Stimulated activated naive B cell treated with anti-CD40 and anti-IgM and Interleukin-4, amounts not matched to agents 10 μg/mL and 1 μg/mL and 100 μg/mL, for 72 hours (primary cell): ENCODE data around the gene PPP2CA.
A peak's percentile ranks its signal among the peaks of the same experiment; 100 is the strongest.

ENCODE experiments used
- ATAC-seq, 2 donors: fragments of 150-1000 bp; cut with Tn5 transposase; replicated peaks; 2 replicates each; pipeline ENCODE4 v1.10.0; 2021; ENCODE audit warnings: moderate library complexity in 1 of 2
- DNase-seq: peaks from one replicate; pipeline ENCODE4 v3.0.0; 2021
- H3K27ac Mint-ChIP-seq: one replicate; pipeline ENCODE4 v1.8.0; 2022; ENCODE audit warnings: mild to moderate bottlenecking, mixed read lengths
- H3K27me3 Mint-ChIP-seq, 2 donors: one replicate each; pipeline ENCODE4 v1.8.0; 2022; ENCODE audit warnings: mixed read lengths in 2 of 2
- H3K36me3 Mint-ChIP-seq, 2 donors: one replicate each; pipeline ENCODE4 v1.8.0; 2022; ENCODE audit warnings: mixed read lengths in 2 of 2, mild to moderate bottlenecking in 1 of 2
- H3K4me1 Mint-ChIP-seq, 2 donors: one replicate each; pipeline ENCODE4 v1.8.0; 2022; ENCODE audit warnings: mixed read lengths in 2 of 2, mild to moderate bottlenecking in 1 of 2
- H3K4me3 Mint-ChIP-seq, 2 donors: one replicate each; pipeline ENCODE4 v1.8.0; 2022; ENCODE audit warnings: mild to moderate bottlenecking in 2 of 2, mixed read lengths in 2 of 2, moderate library complexity in 1 of 2
- H3K9me3 Mint-ChIP-seq, 2 donors: one replicate each; pipeline ENCODE4 v1.8.0; 2022; ENCODE audit warnings: mixed read lengths in 2 of 2, mild to moderate bottlenecking in 1 of 2

Gene PPP2CA

DNA sequence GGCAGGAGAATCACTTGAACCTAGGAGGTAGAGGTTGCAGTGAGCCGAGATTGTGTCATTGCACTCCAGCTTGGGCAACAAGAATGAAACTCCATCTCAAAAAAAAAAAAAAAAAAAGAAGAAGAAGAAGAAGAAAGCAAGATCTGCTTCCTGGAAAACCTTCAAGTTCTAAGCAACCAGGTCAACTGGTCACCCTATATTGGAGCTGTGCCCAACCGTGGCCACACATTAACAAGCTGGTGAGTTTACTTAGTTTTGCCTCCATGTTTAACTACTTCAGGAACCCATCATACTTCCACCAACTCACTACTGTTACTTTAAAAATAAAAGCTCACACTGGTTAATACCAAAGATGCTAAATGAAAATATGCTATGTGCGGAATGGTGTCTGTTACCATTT is 36.8 kb downstream of the PPP2CA start:
- Mint-ChIP-seq H3K27ac (peak overlapping the region; percentile 9), H3K27me3 (no peaks in the 10 kb centered on the region), H3K4me1 (peaks cover 0 to 3% of the 10 kb centered on the region in 2 donors), H3K4me3 (no peak overlapping the region), H3K9me3 (no peaks in the 10 kb centered on the region), H3K36me3 (peaks cover 12 to 27% of the 10 kb centered on the region in 2 donors)
- DNase-seq (no peak), ATAC-seq (no peak)

DNA sequence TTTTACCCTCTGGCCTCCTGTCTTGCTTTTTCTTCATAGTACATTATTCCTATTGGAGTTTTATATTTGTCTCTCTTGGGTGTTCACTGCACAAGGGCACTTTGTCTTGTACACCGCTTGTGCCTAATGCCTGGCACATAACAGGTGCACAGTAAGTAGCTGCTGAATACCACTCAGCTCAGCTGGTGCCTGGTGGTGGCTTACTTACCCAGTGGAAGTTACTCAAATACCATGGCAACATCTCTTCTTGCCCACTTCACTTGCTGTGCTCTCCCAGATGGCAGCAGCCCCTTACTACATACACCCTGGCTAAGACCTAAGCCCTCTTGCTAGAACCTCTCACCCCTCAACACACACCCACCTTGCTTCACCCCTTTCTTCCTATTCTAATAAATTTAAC is 37.8 kb downstream of the PPP2CA start:
- Mint-ChIP-seq H3K4me3 (no peak overlapping the region), H3K36me3 (peaks cover 7 to 22% of the 10 kb centered on the region in 2 donors), H3K4me1 (peaks cover 0 to 3% of the 10 kb centered on the region in 2 donors), H3K27ac (peak overlapping the region; percentile 16), H3K9me3 (no peaks in the 10 kb centered on the region), H3K27me3 (no peaks in the 10 kb centered on the region)
- ATAC-seq (no peak), DNase-seq (no peak)

DNA sequence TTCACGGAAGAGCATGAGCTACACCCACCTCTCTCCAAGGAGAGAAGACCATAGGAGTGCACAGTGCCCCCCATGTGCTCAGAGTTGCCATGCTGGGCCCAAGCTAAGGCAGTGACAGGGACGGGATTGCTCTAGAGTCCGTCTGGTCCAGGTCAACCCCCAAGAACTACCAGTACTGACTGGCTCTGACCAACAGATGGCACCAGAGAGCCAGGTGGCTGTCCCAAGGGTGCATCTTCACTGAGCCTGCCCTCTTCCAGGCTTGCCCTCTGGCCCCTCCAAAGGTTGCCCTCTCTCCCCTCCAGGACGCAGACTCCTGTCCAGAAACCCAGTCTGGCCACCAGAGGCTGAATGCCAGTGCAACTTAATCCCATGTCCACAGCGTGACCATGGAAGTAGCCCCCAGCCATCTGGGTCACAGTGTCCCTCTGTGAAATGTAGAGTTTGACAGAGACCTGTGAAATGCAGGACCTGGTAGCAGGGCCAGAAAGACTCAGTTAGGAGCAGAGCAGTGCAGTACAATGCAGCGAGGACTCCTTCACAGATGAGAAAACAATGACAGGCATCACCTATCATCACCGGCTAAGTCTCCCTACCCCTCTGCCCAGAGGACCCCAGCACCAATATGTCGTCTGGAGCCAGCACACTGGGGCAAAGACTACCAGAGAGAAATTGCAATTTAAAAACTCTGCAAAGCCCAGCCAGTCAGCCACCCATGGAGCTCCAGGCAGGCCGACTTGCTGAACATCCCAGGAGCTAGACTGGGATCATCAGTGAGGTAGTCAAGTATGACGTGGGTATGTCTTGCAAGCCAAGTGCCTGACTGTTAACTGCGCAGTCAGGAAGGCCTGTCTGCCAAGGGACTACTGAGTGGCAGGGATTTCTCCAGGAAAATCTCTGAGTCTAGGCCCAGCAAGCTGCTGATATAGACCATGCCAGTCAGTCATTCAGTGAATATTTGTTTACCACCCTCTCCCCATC is 41.4 kb downstream of the PPP2CA start:
- Mint-ChIP-seq H3K27ac (no peak overlapping the region), H3K9me3 (no peaks in the 10 kb centered on the region), H3K36me3 (peaks cover 4 to 11% of the 10 kb centered on the region in 2 donors), H3K4me3 (no peak overlapping the region), H3K27me3 (no peaks in the 10 kb centered on the region), H3K4me1 (peaks cover 0 to 3% of the 10 kb centered on the region in 2 donors)
- ATAC-seq (peak; percentile 97 to 98), DNase-seq (peak; percentile 63)

DNA sequence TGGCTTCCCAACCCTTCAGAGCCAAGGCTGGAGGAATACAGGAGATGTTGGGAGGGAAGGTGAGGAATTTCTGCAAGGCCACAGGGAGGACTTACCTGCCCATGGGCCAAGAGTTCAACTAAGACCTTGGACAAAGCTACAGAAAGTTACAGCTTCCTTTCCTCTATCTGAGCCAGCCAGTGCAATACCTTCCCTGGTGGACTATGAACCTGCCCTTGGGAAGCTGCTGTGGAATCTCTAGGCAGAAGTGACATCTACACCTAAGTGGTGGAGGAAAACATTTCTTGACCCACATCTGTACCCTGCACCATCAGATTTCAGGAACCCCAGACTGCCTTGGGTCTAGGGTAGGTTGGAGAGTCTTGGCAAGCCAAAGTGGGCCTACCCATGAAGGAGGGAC is 42.4 kb downstream of the PPP2CA start:
- H3K27me3 Mint-ChIP-seq, result no peaks in the 10 kb centered on the region
- H3K36me3 Mint-ChIP-seq, result peaks cover 4 to 11% of the 10 kb centered on the region in 2 donors
- DNase-seq (no peak), ATAC-seq (no peak)
- no peaks in the 10 kb centered on the region for H3K9me3 Mint-ChIP-seq
- H3K4me1 Mint-ChIP-seq, result peaks cover 0 to 3% of the 10 kb centered on the region in 2 donors
- H3K27ac Mint-ChIP-seq, result no peak overlapping the region
- no peak overlapping the region for H3K4me3 Mint-ChIP-seq

DNA sequence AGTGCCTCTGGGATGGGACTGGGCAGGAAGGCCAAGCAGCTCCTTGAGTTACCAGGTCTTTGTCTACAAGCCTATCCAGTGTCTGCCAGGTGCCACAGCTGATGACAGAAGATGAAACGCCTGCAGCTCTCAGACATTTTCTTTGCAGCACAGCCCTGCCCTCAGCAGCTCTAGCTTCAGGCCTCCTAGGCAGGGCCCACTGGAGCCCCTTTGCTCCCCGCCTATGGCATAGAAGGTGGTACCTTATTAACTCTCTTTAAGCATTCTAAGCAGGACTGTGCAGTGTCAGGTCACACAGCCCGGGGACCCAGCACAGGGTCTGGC is 47.8 kb downstream of the PPP2CA start:
- H3K27me3 Mint-ChIP-seq, result no peaks in the 10 kb centered on the region
- peaks cover 0 to 10% of the 10 kb centered on the region in 2 donors for H3K36me3 Mint-ChIP-seq
- no peak for ATAC-seq
- H3K27ac Mint-ChIP-seq, result peak overlapping the region; percentile 99
- DNase-seq, result no peak
- peaks cover 7 to 23% of the 10 kb centered on the region in 2 donors for H3K4me1 Mint-ChIP-seq
- no peaks in the 10 kb centered on the region for H3K9me3 Mint-ChIP-seq
- peak overlapping the region; percentile 94 to 97 for H3K4me3 Mint-ChIP-seq

DNA sequence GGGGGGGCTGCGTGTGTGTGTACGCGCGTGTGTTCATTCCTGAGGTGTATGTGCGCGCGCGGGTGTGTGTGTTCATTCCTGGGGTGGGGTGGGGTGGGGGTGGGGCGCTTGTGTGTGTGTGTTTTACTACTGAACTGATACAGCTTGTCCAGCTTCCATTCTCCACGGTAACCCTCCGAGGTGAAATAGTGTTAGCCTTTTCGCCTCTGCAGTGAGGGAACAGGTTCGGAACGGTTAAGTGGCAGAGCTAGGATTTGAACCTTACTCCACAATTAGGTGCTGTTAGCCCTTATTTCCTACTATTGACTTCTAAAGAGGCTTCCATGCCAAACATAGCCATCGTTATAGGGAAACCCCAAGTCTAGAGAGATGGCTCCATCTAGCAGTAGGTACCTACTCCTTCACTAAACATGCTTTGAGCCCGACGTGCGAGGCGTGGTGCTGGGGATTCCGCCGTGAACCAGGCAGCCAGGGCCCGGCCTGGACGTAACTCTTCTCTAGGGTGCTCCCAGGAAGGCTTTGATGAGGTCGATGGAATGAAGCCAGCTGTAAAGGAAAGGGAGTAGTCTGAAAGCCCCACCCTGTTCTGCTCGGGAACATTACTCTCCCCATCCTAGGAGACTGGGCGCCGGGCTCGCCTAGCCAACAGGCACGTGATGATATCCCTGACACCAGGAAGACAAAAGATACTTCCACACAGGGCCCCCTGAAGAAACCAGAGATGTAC is 48.3 kb downstream of the PPP2CA start:
- Mint-ChIP-seq H3K4me3 (peak overlapping the region; percentile 94 to 97), H3K9me3 (no peaks in the 10 kb centered on the region), H3K27ac (peak overlapping the region; percentile 99), H3K27me3 (no peaks in the 10 kb centered on the region), H3K36me3 (peaks cover 2 to 12% of the 10 kb centered on the region in 2 donors), H3K4me1 (peaks cover 7 to 24% of the 10 kb centered on the region in 2 donors)
- ATAC-seq (peak; percentile 35 to 40), DNase-seq (no peak)

DNA sequence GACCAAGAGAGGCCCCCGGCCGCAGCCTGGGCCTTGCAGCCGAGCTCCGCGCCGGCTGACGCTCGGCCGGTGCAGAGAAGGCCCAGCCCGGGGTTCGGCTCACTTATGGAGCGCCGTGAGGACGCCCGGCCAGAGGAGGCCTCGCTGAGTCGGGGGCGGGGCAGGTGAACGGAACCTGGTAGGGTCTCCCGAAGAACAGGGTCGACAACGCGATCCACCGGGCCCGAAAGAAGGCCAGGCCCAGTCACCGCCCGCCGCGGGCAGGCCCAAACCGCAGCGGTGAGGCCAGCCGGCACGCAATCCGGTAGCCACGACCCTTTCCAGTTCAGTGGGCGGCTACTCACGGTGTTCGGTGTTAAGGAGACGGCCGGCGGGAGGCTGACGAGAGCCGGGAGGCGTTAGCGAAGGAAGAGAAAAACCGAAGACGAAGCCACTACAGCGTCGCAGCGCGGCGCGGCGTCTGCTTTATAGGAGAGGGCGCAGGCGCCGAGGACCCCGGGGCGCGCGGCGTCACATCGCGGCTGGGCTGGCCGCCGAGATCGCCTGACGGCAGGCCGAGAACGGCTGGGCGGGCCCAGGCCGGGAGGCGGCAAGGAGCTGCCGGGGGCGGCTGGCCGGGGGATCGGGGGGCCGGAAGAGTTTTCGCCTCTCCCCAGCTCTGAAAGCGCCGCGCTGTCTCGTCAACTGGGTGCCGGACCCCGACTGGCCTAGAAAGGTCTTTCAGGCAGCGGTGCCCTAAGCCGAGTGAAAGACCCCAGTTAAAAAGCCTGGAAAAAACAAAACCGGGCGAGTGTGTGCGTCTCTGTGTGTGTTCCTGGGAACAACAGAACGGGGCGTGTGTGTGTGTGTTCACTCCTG is 49.1 kb downstream of the PPP2CA start, which contains the start of gene SKP1:
Gene SKP1 (minus strand): TSS at position 440 of the 858 bp plus-strand sequence. CDS start 2,928 bp downstream, outside the sequence.
- H3K27ac Mint-ChIP-seq, result peak within 1 kb of the TSS; percentile 99
- H3K36me3 Mint-ChIP-seq, result peaks cover 7 to 17% of the 10 kb centered on the region in 2 donors
- DNase-seq (peak; percentile 85), ATAC-seq (peak; percentile 89 to 91)
- H3K9me3 Mint-ChIP-seq, result no peaks in the 10 kb centered on the region
- H3K4me1 Mint-ChIP-seq, result peaks cover 7 to 31% of the 10 kb centered on the region in 2 donors
- peak within 1 kb of the TSS; percentile 94 to 97 for H3K4me3 Mint-ChIP-seq
- H3K27me3 Mint-ChIP-seq, result no peaks in the 10 kb centered on the region

DNA sequence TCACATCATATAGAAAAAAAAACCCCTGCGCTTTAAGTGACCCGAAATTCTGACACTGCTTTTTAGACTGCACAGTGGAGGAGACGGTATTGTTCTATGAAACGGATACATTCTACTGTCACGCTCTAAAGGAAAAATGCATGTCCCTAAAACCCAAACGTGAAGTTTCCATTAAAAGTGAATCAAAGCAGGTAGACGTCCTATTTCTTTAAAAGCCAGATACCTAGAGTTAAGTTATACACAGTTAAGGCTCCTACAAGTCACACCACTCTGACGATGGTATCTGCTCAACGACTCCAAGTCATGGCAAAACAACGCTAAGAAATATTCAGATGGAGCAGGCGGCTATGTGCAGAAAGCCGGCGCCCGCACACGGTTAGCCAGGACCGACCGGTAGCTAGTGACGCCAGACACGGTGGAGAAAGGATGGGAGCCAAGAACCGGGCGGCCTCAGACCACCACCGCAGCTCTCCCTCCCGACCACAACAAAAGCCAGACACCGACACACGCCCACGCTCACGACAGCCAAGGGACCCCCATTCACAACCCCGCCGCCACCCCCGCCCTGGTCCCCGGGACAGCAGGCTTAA is 49.9 kb downstream of the PPP2CA start:
- Mint-ChIP-seq H3K4me3 (peak overlapping the region; percentile 94 to 97), H3K9me3 (no peaks in the 10 kb centered on the region), H3K27me3 (no peaks in the 10 kb centered on the region), H3K27ac (peak overlapping the region; percentile 99), H3K36me3 (peaks cover 13 to 24% of the 10 kb centered on the region in 2 donors), H3K4me1 (peaks cover 12 to 38% of the 10 kb centered on the region in 2 donors)
- peak; percentile 34 to 35 for ATAC-seq
- DNase-seq, result no peak

DNA sequence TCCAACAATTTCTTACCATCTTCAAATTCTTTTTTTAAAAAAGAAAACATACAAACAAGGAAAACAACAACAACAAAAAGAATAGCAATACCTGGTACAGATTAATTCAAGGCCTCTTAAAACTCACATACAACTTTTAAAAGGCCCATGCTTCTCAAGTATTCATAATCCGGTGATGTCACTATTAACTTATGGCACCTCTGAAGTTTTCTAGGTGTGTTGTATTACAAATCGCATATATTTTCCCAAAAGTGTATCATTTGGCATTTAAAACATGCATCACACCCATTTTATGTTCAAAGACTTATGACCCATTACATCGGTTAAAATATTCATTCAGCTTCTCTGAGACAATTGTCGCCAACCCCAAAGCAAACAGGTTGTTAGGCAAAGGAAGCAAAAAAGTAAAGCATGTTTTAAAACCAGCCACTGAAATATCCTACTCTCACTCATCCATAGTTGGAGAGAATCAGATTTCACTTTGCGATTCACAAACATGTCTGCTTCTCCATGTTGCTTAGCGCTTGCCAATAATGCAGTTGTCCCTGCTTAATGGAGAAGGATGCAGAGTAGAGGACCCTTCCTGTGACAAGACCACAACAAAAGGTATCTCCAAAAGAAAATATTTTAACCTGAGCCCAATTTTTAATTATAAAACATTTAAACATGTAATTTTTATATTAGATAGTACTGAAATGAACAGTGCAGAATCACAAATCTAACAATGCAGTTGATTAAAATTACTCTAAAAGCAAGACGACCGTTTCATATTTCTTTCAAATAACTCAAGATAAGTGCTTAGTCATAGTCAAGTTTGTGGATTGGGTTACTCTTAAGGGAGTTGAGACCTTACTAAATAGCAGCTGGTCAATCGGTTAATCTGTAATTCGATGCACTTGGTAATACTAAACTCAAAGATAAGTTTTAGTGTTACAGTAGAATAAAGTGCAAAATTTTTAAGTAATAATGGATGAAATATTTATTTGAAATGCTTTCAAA is 50.7 kb downstream of the PPP2CA start:
- DNase-seq (no peak), ATAC-seq (no peak)
- peak overlapping the region; percentile 46 to 97 for H3K4me3 Mint-ChIP-seq
- H3K9me3 Mint-ChIP-seq, result no peaks in the 10 kb centered on the region
- H3K27ac Mint-ChIP-seq, result no peak overlapping the region
- H3K36me3 Mint-ChIP-seq, result peaks cover 13 to 24% of the 10 kb centered on the region in 2 donors
- H3K4me1 Mint-ChIP-seq, result peaks cover 12 to 39% of the 10 kb centered on the region in 2 donors
- no peaks in the 10 kb centered on the region for H3K27me3 Mint-ChIP-seq

DNA sequence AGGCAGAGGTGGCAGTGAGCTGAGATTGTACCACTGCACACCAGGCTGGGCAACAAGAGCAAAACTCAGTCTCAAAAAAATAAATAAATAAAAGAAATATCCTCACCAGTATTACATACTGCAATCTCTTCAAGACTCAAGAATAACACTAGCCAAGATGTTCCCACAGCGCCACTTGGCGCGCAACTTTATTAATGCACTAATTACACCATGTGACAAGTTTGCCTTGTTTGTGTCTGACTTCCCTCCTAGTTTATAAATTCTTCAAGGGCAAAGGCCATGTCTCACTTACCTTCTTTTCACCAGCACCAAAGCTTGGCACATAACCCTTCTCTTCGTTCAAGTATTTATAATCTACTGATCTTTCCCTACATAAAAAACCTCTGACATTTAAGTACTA is 53.9 kb downstream of the PPP2CA start:
- H3K4me3 Mint-ChIP-seq, result no peak overlapping the region
- peaks cover 15 to 38% of the 10 kb centered on the region in 2 donors for H3K4me1 Mint-ChIP-seq
- H3K36me3 Mint-ChIP-seq, result peaks cover 19 to 38% of the 10 kb centered on the region in 2 donors

DNA sequence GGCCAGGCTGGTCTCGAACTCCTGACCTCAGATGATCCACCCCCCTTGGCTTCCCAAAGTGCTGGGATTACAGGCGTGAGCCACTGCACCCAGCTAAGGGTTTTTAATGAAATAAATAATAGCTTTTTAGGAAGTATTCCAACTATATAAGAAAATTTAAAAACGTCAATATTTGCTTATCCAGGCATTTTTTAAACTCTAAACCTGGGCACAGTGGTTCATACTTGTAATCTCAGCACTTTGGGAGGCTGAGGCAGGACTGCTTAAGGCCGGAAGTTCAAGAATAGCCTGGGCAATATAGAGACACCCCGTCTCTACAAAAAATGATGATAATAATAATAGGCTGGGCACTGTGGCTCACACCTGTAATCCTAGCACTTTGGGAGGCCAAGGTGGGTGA is 63.3 kb downstream of the PPP2CA start:
- no peak for DNase-seq
- Mint-ChIP-seq H3K36me3 (peaks cover 27 to 41% of the 10 kb centered on the region in 2 donors), H3K4me1 (peaks cover 5 to 15% of the 10 kb centered on the region in 2 donors), H3K9me3 (no peaks in the 10 kb centered on the region), H3K27ac (no peak overlapping the region), H3K27me3 (no peaks in the 10 kb centered on the region), H3K4me3 (no peak overlapping the region)
- no peak for ATAC-seq

More for the DNA sequence above, 53.9 kb downstream of the PPP2CA start:
- DNase-seq, result no peak
- ATAC-seq, result no peak
- Mint-ChIP-seq H3K27ac (no peak overlapping the region), H3K9me3 (no peaks in the 10 kb centered on the region), H3K27me3 (no peaks in the 10 kb centered on the region)

DNA sequence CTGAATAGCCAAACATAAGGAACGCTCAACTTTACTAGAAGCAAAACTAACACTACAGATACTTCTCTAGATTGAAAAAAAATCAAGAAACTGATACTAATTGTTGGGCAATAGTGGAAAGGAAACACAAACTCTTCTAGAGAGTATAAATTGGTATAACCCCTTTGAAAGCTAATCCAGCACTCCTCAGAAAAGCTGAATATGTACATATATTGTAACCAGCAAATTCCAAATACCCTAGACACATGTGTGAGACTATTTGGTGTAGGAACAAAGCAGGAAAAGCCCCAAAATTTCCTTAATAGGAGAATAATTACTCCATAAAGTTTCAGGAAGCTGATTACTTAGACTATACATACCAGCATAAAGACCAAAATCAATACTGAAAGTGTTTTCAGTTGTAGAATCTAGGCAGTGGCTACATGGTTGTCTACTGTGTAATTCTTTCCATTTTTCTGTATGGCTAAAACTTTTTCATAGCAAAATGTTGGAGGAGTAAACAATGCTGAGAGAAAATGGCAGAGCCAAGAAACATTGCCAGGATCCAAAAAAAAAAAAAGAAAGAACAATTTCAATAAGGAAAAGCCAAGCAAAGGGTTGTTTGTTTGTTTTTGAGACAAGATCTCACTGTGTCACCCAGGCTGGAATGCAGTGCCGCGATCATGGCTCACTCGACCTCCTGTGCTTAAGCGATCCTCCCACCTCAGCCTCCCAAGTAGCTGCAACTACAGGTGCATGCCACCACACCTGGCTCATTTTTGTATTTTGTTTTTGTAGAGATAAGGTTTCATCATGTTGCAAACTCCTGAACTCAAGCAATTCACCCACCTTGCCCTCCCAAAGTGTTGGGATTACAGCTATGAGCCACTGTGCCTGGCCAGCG is 64.1 kb downstream of the PPP2CA start:
- no peak for DNase-seq
- Mint-ChIP-seq H3K36me3 (peaks cover 27 to 41% of the 10 kb centered on the region in 2 donors), H3K27ac (no peak overlapping the region), H3K4me1 (peaks cover 5 to 15% of the 10 kb centered on the region in 2 donors), H3K4me3 (no peak overlapping the region), H3K9me3 (no peaks in the 10 kb centered on the region), H3K27me3 (no peaks in the 10 kb centered on the region)
- ATAC-seq, result no peak
